GM19324 (cell line): ENCODE results near the gene MEGF6.

Experiments
- ATAC-seq: cut with Tn5 transposase; IDR thresholded peaks from one replicate; pipeline ENCODE4 v1.9.1; 2021; ENCODE audit warnings: mild to moderate bottlenecking, moderate library complexity; ENCODE audit not compliant: unreplicated experiment, low FRiP score

Gene MEGF6

GRCh38 chr1:3544040-3544977 lies 67.0 kb downstream of the MEGF6 start:
- no peak for ATAC-seq

GRCh38 chr1:3543076-3544039 lies 68.0 kb downstream of the MEGF6 start:
- ATAC-seq = no peak

GRCh38 chr1:3542676-3543075 lies 68.6 kb downstream of the MEGF6 start:
- ATAC-seq = no peak

GRCh38 chr1:3541936-3542335 lies 69.4 kb downstream of the MEGF6 start:
- no peak for ATAC-seq

- ATAC-seq = no peak
Measured at GRCh38 chr1:3541465-3541864, 69.8 kb downstream of the MEGF6 start.

GRCh38 chr1:3540876-3541275 lies 70.4 kb downstream of the MEGF6 start:
- no peak for ATAC-seq

GRCh38 chr1:3539707-3540425 lies 71.4 kb downstream of the MEGF6 start:
- ATAC-seq = no peak

GRCh38 chr1:3537359-3537758 lies 73.9 kb downstream of the MEGF6 start:
- no peak for ATAC-seq

- ATAC-seq = no peak
Measured at GRCh38 chr1:3536420-3537195, 74.7 kb downstream of the MEGF6 start.

GRCh38 chr1:3535732-3536131 lies 75.6 kb downstream of the MEGF6 start:
- ATAC-seq = no peak

GRCh38 chr1:3534803-3535637 lies 76.3 kb downstream of the MEGF6 start:
- no peak for ATAC-seq

- no peak for ATAC-seq
Measured at GRCh38 chr1:3533067-3534048, 78.0 kb downstream of the MEGF6 start.

- no peak for ATAC-seq
Measured at GRCh38 chr1:3531928-3532327, 79.4 kb downstream of the MEGF6 start.

- no peak for ATAC-seq
Measured at GRCh38 chr1:3530926-3531818, 80.1 kb downstream of the MEGF6 start.

GRCh38 chr1:3530086-3530925 lies 81.0 kb downstream of the MEGF6 start:
- no peak for ATAC-seq
